HepG2 (cell line): ENCODE measurements around the gene IQCN. TPM values are rescaled to one million over a fixed set of nuclear protein-coding genes. Genes with fewer than 3 reads are reported as not detected.

Experiments used
- ASH2L ChIP-seq: fragments of 300-600, 200-600 bp; sonication (generic); IDR thresholded peaks from 2 replicates; pipeline ENCODE4 v1.7.0; 2017; ENCODE audit warnings: low read depth, mild to moderate bottlenecking, moderate library complexity, mixed read lengths, low read length; ENCODE audit not compliant: insufficient read length
- ATF1 ChIP-seq: IDR thresholded peaks from 2 replicates; pipeline ENCODE4 v1.6.1; 2016; ENCODE audit warnings: mild to moderate bottlenecking, control low read depth
- BCLAF1 ChIP-seq: fragments of 450-650 bp; IDR thresholded peaks from 2 replicates; pipeline ENCODE4 v1.6.1; 2017; ENCODE audit warnings: mild to moderate bottlenecking
- BHLHE40 ChIP-seq: IDR thresholded peaks from 2 replicates; pipeline ENCODE4 v1.6.1; 2011; ENCODE audit warnings: low read length, improper control_type of control experiment
- HNRNPUL1 ChIP-seq: fragments of 200-400 bp; formaldehyde crosslinking; IDR thresholded peaks from 2 replicates; pipeline ENCODE4 v1.6.1; 2017; ENCODE audit warnings: low read depth, mild to moderate bottlenecking, low read length, moderate library complexity
- PRDM15 ChIP-seq: sonication (generic); formaldehyde crosslinking; IDR thresholded peaks from 2 replicates; pipeline ENCODE4 v1.4.0; 2020; ENCODE audit warnings: missing genetic modification reagents
- RFX1 ChIP-seq: fragments of 450-650 bp; IDR thresholded peaks from 2 replicates; pipeline ENCODE4 v1.6.1; 2017
- RNF219 ChIP-seq: sonication (generic); formaldehyde crosslinking; IDR thresholded peaks from 2 replicates; pipeline ENCODE4 v1.5.0; 2020; ENCODE audit warnings: mild to moderate bottlenecking, missing genetic modification reagents
- SIX1 ChIP-seq: sonication (generic); formaldehyde crosslinking; IDR thresholded peaks from 2 replicates; pipeline ENCODE4 v1.4.0; 2020; ENCODE audit warnings: missing genetic modification reagents, borderline replicate concordance
- SUZ12 ChIP-seq: fragments of 150-350 bp; IDR thresholded peaks from 2 replicates; pipeline ENCODE4 v1.6.1; 2014; ENCODE audit warnings: low read depth, low read length
- THAP11 ChIP-seq: IDR thresholded peaks from 2 replicates; pipeline ENCODE4 v1.6.1; 2016; ENCODE audit warnings: missing biosample characterization, missing genetic modification reagents
- ZFP37 ChIP-seq: sonication (generic); formaldehyde crosslinking; IDR thresholded peaks from 2 replicates; pipeline ENCODE4 v1.4.0; 2020; ENCODE audit warnings: missing genetic modification reagents, borderline replicate concordance
- ZNF33A ChIP-seq: sonication (generic); formaldehyde crosslinking; IDR thresholded peaks from 2 replicates; pipeline ENCODE4 v1.5.1; 2020; ENCODE audit warnings: missing genetic modification reagents, mild to moderate bottlenecking, moderate library complexity, borderline replicate concordance
- ZNF512 ChIP-seq: sonication (generic); formaldehyde crosslinking; IDR thresholded peaks from 2 replicates; pipeline ENCODE4 v1.4.0; 2020; ENCODE audit warnings: mild to moderate bottlenecking, missing genetic modification reagents
- ZNF615 ChIP-seq: sonication (generic); formaldehyde crosslinking; IDR thresholded peaks from 2 replicates; pipeline ENCODE4 v1.5.0; 2020; ENCODE audit warnings: mild to moderate bottlenecking, missing genetic modification reagents, borderline replicate concordance
- ZNF746 ChIP-seq: sonication (generic); formaldehyde crosslinking; IDR thresholded peaks from 2 replicates; pipeline ENCODE4 v1.8.0; 2022; ENCODE audit warnings: mild to moderate bottlenecking, missing genetic modification reagents
- polyA plus RNA-seq, 8 experiments: library from polyadenylated mRNA; depleted of rRNA in 3 of 8; stranded (reverse) in 7 of 8; unstranded in 1 of 8; fragments of >200 nt; fragmentation: Illumina TruSeq in 4 of 8; extraction: Trizol in 4 of 8; gene quantifications; 2 replicates each; pipeline versions ENCODE4 v1.2.1 to v1.2.3, GENCODE V29; 2011 to 2016; ENCODE audit warnings: low read depth in 4 of 8, missing spikeins in 1 of 8, mixed read lengths in 1 of 8; ENCODE audit not compliant: insufficient read depth in 1 of 8
- total RNA-seq, 5 experiments: library from RNA; depleted of rRNA; stranded (reverse); fragments of >200 nt; fragmentation: Illumina TruSeq; extraction: Trizol; gene quantifications; 2 replicates each; pipeline ENCODE4 v1.2.3, GENCODE V29; 2016; ENCODE audit warnings: low read depth in 1 of 5
- TF ChIP-seq, protein P1 (sequence below): sonication (generic); formaldehyde crosslinking; IDR thresholded peaks from 2 replicates; pipeline ENCODE4 v1.8.1; 2023; ENCODE audit warnings: missing genetic modification reagents, inconsistent platforms, borderline replicate concordance

IQCN gene
- total and polyA plus RNA-seq, 2 of the 13 experiments (the other 11 are each of a cell fraction or from before 2014, with no cell fraction given) = 0.04 to 0.18 TPM

- TF ChIP-seq ZNF33A (CRISPR knock-in tag) (no peak), ASH2L (no peak), SUZ12 (no peak), HNRNPUL1 (no peak), ATF1 (no peak), BCLAF1 (no peak), SIX1 (CRISPR knock-in tag) (no peak), BHLHE40 (no peak), RFX1 (no peak), ZNF615 (CRISPR knock-in tag) (0 out of 2 replicates have a peak, but pooled peaks have one; percentile 47), RNF219 (no peak), ZNF746 (CRISPR knock-in tag) (peak; percentile 43), ZFP37 (CRISPR knock-in tag) (no peak), ZNF512 (CRISPR knock-in tag) (no peak), PRDM15 (CRISPR knock-in tag) (no peak), THAP11 (CRISPR knock-in tag) (no peak)
- TF ChIP-seq, protein P1, sequence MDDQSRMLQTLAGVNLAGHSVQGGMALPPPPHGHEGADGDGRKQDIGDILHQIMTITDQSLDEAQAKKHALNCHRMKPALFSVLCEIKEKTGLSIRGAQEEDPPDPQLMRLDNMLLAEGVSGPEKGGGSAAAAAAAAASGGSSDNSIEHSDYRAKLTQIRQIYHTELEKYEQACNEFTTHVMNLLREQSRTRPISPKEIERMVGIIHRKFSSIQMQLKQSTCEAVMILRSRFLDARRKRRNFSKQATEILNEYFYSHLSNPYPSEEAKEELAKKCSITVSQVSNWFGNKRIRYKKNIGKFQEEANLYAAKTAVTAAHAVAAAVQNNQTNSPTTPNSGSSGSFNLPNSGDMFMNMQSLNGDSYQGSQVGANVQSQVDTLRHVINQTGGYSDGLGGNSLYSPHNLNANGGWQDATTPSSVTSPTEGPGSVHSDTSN (CRISPR knock-in tag) = no peak
Measured at GRCh38 chr19:18317961-18318800, 43.9 kb upstream of the IQCN start (continued).
